UCSD-AML1 (cell line): ENCODE measurements around the gene MFRP.

Experiments used
- DNase-seq: peaks from one replicate; lab custom pipeline; 2025; ENCODE audit not compliant: unreplicated experiment; lab: John Stamatoyannopoulos, UW

The MFRP gene

DNA sequence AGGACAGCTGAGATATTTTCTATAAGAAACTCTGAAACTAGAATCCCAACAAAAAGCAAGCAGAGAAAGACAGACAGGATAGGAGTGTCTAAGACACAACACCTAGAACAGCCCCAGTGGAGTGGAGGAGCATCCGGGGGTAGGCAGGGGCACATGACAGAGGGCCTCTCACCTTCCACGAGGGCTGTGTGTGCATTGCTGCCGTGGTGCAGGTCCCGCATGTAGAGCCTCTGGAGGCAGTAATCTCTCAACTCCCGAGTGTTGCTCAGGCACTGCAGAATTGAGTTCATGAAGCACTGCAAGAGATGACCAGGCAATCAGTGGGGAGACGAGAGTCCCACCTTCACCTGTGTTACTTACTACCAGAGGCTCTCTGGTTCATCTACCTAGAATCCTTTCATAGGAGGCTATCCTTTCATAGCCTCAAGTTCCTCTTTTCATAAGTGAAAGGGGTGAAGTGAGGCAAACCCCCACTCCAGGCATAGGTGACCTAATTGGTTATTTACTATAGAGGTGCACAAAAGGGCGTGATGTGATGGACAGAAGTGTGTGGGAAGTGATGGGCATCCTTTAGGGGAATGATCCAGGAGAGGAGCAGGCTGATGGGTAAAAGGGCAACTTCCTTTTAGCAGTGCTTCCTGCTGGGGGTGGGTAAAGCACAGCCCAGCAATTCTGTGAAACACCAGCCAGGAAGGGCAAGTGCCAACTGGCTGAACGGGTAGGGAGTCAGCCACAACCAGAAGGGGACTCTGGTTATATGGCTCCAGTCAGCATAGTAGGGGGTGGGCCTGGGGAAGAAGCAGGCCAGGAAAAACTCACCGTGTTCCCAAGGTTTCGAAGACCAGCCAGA lies 13.1 kb upstream of the MFRP start:
- peak; percentile 54 for DNase-seq

GRCh38 chr11:119357074-119357473 lies 10.6 kb upstream of the MFRP start:
- DNase-seq = no peak

DNA sequence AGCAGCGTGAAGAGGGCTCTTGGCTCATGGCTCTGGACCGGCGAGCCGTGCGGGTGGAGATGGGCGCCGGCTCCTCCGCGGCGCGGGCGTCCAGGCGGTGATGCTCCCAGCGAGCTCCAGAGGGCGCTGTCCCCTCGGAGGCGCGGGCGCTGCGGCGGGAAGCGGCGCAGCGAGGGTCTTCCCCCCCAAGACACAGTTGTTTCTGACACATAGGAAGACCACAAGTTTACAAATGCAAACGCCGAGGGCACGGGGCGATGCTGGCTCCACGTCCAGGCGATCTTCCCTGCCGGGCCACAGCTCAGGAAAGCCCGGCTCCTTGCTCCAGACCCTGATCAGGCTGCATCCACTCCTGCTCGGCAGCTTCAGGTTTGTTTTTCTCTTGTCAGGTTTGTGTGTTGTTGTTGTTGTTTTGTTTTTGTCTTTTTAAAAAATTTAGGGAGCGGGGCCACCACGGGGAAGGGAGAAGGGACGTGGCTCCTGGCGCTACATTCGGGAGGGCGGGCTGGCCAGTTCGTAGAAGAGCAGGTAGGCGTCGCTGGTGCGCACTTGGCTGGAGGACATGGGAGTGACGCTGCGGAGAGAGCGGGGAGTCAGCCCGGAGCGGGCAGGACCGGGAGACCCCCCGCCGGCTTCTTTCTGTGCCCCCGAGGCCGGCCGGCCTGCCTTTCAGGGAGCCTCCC lies 10.0 kb upstream of the MFRP start:
- DNase-seq = peak; percentile 60

GRCh38 chr11:119355091-119355843 lies 8.8 kb upstream of the MFRP start:
- no peak for DNase-seq

GRCh38 chr11:119352857-119353260 lies 6.4 kb upstream of the MFRP start:
- no peak for DNase-seq

DNA sequence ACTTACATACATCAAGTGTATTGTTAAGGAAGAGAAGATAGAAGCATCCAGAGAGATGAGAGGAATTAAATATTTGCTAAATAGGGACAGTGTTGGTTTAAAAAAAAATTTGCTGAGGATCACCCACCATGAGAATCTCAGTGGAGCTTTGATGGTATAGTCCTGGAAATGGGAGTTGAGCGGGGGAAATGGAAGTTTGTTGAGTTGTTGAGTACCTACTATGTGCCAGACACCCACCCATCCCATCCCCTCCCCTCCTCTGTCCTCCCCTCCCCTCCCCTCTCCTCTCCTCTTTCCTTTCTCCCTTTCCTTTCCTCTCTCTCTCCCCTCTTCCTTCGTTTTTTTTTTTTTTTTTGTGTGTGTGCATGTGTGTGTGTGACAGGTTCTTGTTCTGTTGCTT lies 4.7 kb upstream of the MFRP start:
- no peak for DNase-seq

DNA sequence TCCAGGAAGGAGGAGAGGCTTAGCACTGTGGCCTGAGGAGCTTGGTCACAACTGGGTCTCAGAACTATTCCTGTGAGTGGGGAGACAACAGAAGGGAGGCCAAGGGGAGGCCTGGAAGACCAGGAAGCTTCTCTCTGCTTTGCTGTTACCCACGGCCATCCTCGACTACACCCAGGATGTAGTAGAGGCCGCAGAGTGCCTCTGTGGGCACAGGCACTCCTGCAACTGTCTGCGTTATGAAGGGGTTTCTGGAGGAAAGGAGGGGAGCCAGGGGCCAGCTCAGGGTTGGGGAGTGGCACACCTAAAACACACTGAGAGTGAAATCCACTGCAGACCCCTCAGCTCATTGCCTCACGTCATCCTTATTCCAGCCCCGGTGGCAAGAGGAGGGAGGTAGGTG lies 3.8 kb upstream of the MFRP start:
- no peak for DNase-seq

- no peak for DNase-seq
Measured at GRCh38 chr11:119347940-119348605, 1.6 kb upstream of the MFRP start.

DNA sequence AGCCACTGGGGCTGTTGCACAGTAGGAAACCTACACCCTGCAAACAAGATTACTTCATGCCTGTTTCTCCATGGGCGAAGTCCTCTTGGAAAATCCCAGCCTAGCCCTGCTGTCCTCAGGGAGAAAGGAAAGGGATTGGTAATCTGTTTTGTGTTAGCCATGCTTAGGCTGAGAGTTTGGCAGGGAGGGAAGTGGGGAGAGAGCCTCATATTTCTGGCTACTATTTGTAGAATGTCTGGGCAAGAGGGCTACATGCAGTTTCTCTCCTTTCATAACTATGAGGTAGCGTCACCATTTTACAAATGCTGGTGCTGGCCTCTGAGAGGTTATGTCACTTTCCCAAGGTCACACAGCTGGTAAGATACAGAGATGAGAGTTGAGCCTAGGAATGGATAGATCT lies 737 bp upstream of the MFRP start:
- DNase-seq = no peak

- DNase-seq = no peak
Measured at GRCh38 chr11:119345685-119346084, 820 bp downstream of the MFRP start.

- DNase-seq = no peak
Measured at GRCh38 chr11:119344291-119345010, 2.1 kb downstream of the MFRP start.

DNA sequence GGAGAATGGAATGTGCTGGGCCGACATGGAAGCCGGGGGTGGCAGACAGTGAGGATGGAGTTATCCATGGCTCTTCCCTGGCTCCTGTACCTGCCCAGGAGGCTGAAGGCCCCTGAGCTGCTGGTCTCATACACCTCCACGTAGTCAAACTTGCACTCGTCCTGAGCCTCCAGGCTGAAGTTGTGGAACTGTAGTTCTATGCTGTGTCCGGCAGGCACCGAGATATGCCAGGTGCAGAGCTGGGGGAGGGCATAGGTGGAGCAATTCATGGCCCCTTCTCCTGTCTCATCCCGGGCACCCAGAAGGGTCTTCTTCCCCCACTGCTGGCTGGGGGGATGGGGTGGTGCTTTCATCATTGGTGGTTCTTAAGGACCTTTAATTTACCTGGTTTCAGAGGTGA lies 2.8 kb downstream of the MFRP start:
- no peak for DNase-seq

DNA sequence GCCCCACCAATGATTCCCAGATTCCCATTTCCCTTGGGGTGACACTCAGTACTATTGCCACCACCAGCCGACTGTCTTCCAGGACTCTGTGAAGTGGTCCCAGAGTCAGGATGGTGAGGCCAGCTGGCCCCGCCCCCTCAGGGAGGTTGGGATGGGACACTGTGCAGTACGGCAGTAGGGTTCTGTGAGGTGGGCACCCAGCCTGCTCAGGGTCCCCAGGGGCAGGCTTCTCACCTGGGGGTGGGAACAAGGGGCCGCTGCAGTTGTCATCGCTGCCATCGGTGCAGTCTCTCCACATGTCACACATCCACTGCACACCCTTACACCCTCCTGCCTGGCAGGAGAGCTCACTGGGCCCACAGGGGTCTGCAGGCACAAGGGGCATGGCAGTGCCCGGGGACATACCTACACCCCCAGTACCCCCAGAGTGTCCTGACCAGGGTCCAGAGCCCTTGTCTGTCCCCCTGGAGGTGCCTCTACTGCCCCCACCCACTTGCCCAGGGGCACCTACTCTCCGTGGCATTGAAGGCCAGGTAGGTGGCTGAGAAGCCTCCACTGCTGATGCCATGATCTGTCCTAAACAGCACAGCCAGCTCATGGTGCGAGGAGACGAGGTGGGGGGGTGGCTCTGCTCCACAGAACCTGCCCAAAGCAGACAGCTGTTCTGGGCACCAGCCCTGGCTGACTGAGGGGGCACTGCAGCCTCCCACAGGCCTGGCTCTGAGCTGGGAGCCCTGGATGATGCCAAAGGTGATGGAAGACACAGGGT lies 4.0 kb downstream of the MFRP start:
- DNase-seq = no peak

GRCh38 chr11:119342023-119342300 lies 4.5 kb downstream of the MFRP start:
- DNase-seq = no peak

- peak; percentile 39 for DNase-seq
Measured at GRCh38 chr11:119341222-119342022, 5.1 kb downstream of the MFRP start.

- DNase-seq = no peak
Measured at GRCh38 chr11:119340335-119341221, 5.9 kb downstream of the MFRP start, which contains the start of gene C1QTNF5. Gene C1QTNF5 (minus strand): TSS chr11:119340883. CDS start chr11:119340397, 486 bp downstream.

- DNase-seq = no peak
Measured at GRCh38 chr11:119339589-119340334, 6.7 kb downstream of the MFRP start.
